Liver (tissue), 9 donors: ENCODE data around the gene TMEM255B. TPM values are rescaled to one million over a fixed set of nuclear protein-coding genes. Genes with fewer than 3 reads are reported as not detected.

Experiments
- DNase-seq: peaks from one replicate; pipeline ENCODE4 v3.0.0-alpha.2; 2017; ENCODE audit warnings: low spot score
- H3K27ac ChIP-seq, 2 donors: one replicate each; pipeline ENCODE4 v1.7.0; 2013; ENCODE audit warnings: inconsistent platforms in 2 of 2, low read length in 2 of 2, control low read depth in 1 of 2, low read depth in 1 of 2, mild to moderate bottlenecking in 1 of 2
- H3K27me3 ChIP-seq, 4 donors: one replicate each; pipeline versions ENCODE4 v1.6.1 to v1.7.0; 2013; ENCODE audit warnings: low read length in 3 of 4, inconsistent platforms in 1 of 4, mild to moderate bottlenecking in 1 of 4, moderate library complexity in 1 of 4; ENCODE audit not compliant: control insufficient read depth in 4 of 4, insufficient read depth in 4 of 4
- H3K36me3 ChIP-seq, 4 donors: one replicate each; pipeline versions ENCODE4 v1.6.1 to v1.7.0; 2013; ENCODE audit warnings: low read length in 3 of 4, mild to moderate bottlenecking in 3 of 4, low read depth in 1 of 4, moderate library complexity in 1 of 4; ENCODE audit not compliant: control insufficient read depth in 4 of 4, insufficient read depth in 3 of 4
- H3K4me1 ChIP-seq, 4 donors: one replicate each; pipeline versions ENCODE4 v1.6.1 to v1.7.0; 2013; ENCODE audit warnings: low read length in 3 of 4, mild to moderate bottlenecking in 3 of 4, moderate library complexity in 1 of 4; ENCODE audit not compliant: control insufficient read depth in 4 of 4, insufficient read depth in 4 of 4
- H3K4me3 ChIP-seq, 3 donors: one replicate each; pipeline versions ENCODE4 v1.6.1 to v1.7.0; 2013; ENCODE audit warnings: low read length in 3 of 3, control low read depth in 1 of 3, low read depth in 1 of 3, mild to moderate bottlenecking in 1 of 3
- H3K9ac ChIP-seq, 2 donors: one replicate each; pipeline ENCODE4 v1.7.0; 2013; ENCODE audit warnings: low read length in 2 of 2, mild to moderate bottlenecking in 2 of 2, moderate library complexity in 2 of 2, control low read depth in 1 of 2, low read depth in 1 of 2
- H3K9me3 ChIP-seq, 4 donors: one replicate each; pipeline versions ENCODE4 v1.6.1 to v1.7.0; 2013; ENCODE audit warnings: low read length in 3 of 4; ENCODE audit not compliant: control insufficient read depth in 4 of 4
- ATF3 ChIP-seq: IDR thresholded peaks from 2 replicates; pipeline ENCODE4 v1.6.1; 2016; ENCODE audit warnings: antibody characterized with exemption
- EGR1 ChIP-seq, 2 donors: IDR thresholded peaks; 2 replicates each; pipeline ENCODE4 v1.6.1; 2016 to 2018; ENCODE audit warnings: antibody characterized with exemption in 2 of 2, low read depth in 2 of 2
- FOXA1 ChIP-seq: IDR thresholded peaks from 2 replicates; pipeline ENCODE4 v1.6.1; 2016; ENCODE audit warnings: antibody characterized with exemption
- FOXA2 ChIP-seq: IDR thresholded peaks from 2 replicates; pipeline ENCODE4 v1.6.1; 2016; ENCODE audit warnings: antibody characterized with exemption
- GABPA ChIP-seq, 2 donors: IDR thresholded peaks in 1 of 2; conservative IDR thresholded peaks in 1 of 2; 2 replicates each; pipeline ENCODE4 v1.6.1; 2016; ENCODE audit warnings: antibody characterized with exemption in 2 of 2, mild to moderate bottlenecking in 1 of 2, moderate library complexity in 1 of 2
- HNF4A ChIP-seq, 2 donors: conservative IDR thresholded peaks; 2 replicates each; pipeline ENCODE4 v1.6.1; 2016; ENCODE audit warnings: antibody characterized with exemption in 2 of 2, mild to moderate bottlenecking in 2 of 2
- JUND ChIP-seq, 2 donors: IDR thresholded peaks; 2 replicates each; pipeline ENCODE4 v1.6.1; 2016; ENCODE audit warnings: antibody characterized with exemption in 2 of 2
- MAX ChIP-seq: IDR thresholded peaks from 2 replicates; pipeline ENCODE4 v1.6.1; 2016; ENCODE audit warnings: antibody characterized with exemption
- NR2F2 ChIP-seq: IDR thresholded peaks from 2 replicates; pipeline ENCODE4 v1.6.1; 2016; ENCODE audit warnings: antibody characterized with exemption
- RAD21 ChIP-seq, 2 donors: IDR thresholded peaks; 2 replicates each; pipeline ENCODE4 v1.6.1; 2016; ENCODE audit warnings: antibody characterized with exemption in 2 of 2, mild to moderate bottlenecking in 2 of 2
- REST ChIP-seq: IDR thresholded peaks from 2 replicates; pipeline ENCODE4 v1.6.1; 2016; ENCODE audit warnings: antibody characterized with exemption, mild to moderate bottlenecking
- RXRA ChIP-seq, 2 donors: IDR thresholded peaks; 2 replicates each; pipeline ENCODE4 v1.6.1; 2017 to 2018; ENCODE audit warnings: antibody characterized with exemption in 2 of 2, mild to moderate bottlenecking in 1 of 2
- SP1 ChIP-seq: IDR thresholded peaks from 2 replicates; pipeline ENCODE4 v1.6.1; 2018; ENCODE audit warnings: antibody characterized with exemption, mild to moderate bottlenecking
- TAF1 ChIP-seq: conservative IDR thresholded peaks from 2 replicates; pipeline ENCODE4 v1.6.1; 2016; ENCODE audit warnings: antibody characterized with exemption, mild to moderate bottlenecking
- YY1 ChIP-seq: IDR thresholded peaks from 2 replicates; pipeline ENCODE4 v1.6.1; 2016; ENCODE audit warnings: antibody characterized with exemption, mild to moderate bottlenecking
- WGBS: extraction: QIAGEN DNeasy Blood & Tissue Kit; methylation state at CpG from one replicate; pipeline ENCODE4 v1.1.7; 2013; 5-methylcytosine and 5-hydroxymethylcytosine counted together
- polyA plus RNA-seq, 2 donors: library from polyadenylated mRNA; stranded (reverse) in 1 of 2; unstranded in 1 of 2; fragments of 200-250 nt in 1 of 2; fragments of >200 nt in 1 of 2; fragmentation: Nextera tagmentation in 1 of 2; extraction: Ambion mirVana in 1 of 2; gene quantifications; one replicate each; pipeline versions ENCODE4 v1.2.1 to v1.2.3, GENCODE V29; 2013 to 2015
- total RNA-seq, 2 donors: library from RNA; depleted of rRNA; stranded (reverse); fragments of >200 nt; gene quantifications; one replicate each; pipeline ENCODE4 v1.2.3, GENCODE V29; 2014
- TF ChIP-seq, protein P1 (sequence below): fragments of 150-350 bp; IDR thresholded peaks from 2 replicates; pipeline ENCODE4 v1.5.1; 2017; ENCODE audit warnings: improper control_type of control experiment, low read depth, low read length; ENCODE audit not compliant: missing input control
- TF ChIP-seq, protein P2 (sequence below): IDR thresholded peaks from 2 replicates; pipeline ENCODE4 v1.6.1; 2016; ENCODE audit warnings: antibody characterized with exemption
- donor health status: healthy.
- donor health status: healthy.
- donor health status: healthy.
- donor health status: healthy.
- donor health status: healthy.

TMEM255B gene
- total RNA-seq: 1 to 10 TPM in 1 of 2 donors, under 1 TPM in 1; 0.37 to 3.3 TPM
- polyA plus RNA-seq: 1 to 10 TPM; 3.7 to 8.6 TPM

DNA sequence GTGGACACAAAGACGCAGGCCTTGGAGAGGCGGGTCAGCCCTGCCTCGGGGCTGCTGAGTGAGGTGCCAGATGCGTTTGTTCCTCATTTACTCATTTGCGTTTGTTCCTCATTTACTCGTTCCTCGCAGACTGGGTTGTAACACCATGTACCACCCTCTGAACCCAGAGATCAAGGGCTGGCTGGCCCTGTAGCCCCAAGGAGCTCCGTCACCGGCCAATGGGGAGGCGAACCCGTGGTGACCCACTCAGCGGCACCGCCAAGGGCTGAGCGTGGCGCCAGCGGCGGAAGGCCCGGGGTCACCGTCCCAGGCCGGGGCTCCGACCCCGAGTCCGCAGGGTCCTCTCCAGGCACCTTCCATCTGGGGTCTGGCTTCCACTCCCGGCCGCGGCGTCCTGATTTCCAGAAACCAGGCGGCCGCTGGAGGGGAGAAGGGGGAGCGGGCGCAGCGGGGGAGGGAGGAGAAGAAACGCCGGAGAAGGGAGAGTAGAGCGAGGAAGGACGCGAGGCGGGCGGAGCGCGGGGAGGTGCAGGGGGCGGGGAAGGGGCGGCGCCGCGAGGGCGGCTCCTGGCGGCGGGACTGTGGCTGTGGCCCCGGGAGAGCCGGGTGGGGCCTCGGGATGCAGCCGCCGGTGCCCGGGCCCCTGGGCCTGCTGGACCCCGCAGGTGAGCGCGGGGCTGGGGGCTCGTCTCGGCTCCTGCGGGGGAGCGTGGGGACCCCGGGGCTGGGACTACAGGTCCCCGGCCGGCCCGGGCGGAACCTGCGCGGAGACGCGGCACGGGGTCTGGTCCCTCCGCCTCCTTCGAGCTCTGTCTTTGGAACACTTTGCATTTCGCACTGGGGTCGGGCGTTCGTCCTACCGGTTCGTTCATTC lies at the start of gene TMEM255B:
TSS of gene TMEM255B (plus strand) at position 576 of the 874 bp plus-strand sequence. CDS start at position 620, 44 bp downstream.
- Histone ChIP-seq H3K36me3 (peaks cover 0 to 2% (median 0%) of the 10 kb centered on the region in 4 donors), H3K27me3 (peaks cover 0 to 15% (median 1%) of the 10 kb centered on the region in 4 donors), H3K9me3 (no peaks in the 10 kb centered on the region), H3K4me3 (peak within 1 kb of the TSS; percentile 50 to 69 (median 64)), H3K9ac (peak within 1 kb of the TSS in 1 of 2 donors; percentile 28), H3K4me1 (peaks cover 0 to 22% (median 13%) of the 10 kb centered on the region in 4 donors), H3K27ac (peak within 1 kb of the TSS; percentile 73 to 79)
- TF ChIP-seq, protein P1, sequence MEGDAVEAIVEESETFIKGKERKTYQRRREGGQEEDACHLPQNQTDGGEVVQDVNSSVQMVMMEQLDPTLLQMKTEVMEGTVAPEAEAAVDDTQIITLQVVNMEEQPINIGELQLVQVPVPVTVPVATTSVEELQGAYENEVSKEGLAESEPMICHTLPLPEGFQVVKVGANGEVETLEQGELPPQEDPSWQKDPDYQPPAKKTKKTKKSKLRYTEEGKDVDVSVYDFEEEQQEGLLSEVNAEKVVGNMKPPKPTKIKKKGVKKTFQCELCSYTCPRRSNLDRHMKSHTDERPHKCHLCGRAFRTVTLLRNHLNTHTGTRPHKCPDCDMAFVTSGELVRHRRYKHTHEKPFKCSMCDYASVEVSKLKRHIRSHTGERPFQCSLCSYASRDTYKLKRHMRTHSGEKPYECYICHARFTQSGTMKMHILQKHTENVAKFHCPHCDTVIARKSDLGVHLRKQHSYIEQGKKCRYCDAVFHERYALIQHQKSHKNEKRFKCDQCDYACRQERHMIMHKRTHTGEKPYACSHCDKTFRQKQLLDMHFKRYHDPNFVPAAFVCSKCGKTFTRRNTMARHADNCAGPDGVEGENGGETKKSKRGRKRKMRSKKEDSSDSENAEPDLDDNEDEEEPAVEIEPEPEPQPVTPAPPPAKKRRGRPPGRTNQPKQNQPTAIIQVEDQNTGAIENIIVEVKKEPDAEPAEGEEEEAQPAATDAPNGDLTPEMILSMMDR: peak; percentile 11
- TF ChIP-seq YY1 (no peak), REST (no peak), FOXA2 (no peak), SP1 (peak; percentile 48), RXRA (IDR thresholded peaks at IDR 0.05) (peak; percentile 54 to 71), GABPA (IDR thresholded peaks at IDR 0.05 in 1 of 2, conservative IDR thresholded peaks at IDR 0.05 in 1 of 2) (no peak), MAX (no peak), EGR1 (IDR thresholded peaks at IDR 0.05; ENCODE audit: low read depth in 2 of 2) (no peak), NR2F2 (peak; percentile 100), JUND (IDR thresholded peaks at IDR 0.05) (no peak)
- DNase-seq: peak; percentile 73
- 2% methylated on average over 80 of the region's 80 CpGs for WGBS

DNA sequence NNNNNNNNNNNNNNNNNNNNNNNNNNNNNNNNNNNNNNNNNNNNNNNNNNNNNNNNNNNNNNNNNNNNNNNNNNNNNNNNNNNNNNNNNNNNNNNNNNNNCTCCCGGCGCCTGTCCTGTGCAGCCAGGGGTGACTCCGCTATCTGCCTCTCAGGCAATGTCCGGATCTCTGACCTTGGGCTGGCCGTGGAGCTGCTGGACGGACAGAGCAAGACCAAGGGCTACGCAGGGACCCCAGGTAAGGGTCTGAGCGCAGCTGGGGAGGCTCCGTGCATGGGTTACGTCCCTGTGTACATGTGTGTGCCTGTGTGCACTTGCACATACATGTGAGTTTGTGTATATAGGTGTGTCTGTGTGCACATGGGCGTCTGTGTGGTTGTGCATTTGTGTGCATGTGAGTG lies 36.1 kb upstream of the TMEM255B start:
- DNase-seq: no peak
- no peak for TF ChIP-seq JUND (IDR thresholded peaks at IDR 0.05)
- TF ChIP-seq MAX: no peak
- no peak for TF ChIP-seq GABPA (IDR thresholded peaks at IDR 0.05 in 1 of 2, conservative IDR thresholded peaks at IDR 0.05 in 1 of 2)
- TF ChIP-seq, protein P2, sequence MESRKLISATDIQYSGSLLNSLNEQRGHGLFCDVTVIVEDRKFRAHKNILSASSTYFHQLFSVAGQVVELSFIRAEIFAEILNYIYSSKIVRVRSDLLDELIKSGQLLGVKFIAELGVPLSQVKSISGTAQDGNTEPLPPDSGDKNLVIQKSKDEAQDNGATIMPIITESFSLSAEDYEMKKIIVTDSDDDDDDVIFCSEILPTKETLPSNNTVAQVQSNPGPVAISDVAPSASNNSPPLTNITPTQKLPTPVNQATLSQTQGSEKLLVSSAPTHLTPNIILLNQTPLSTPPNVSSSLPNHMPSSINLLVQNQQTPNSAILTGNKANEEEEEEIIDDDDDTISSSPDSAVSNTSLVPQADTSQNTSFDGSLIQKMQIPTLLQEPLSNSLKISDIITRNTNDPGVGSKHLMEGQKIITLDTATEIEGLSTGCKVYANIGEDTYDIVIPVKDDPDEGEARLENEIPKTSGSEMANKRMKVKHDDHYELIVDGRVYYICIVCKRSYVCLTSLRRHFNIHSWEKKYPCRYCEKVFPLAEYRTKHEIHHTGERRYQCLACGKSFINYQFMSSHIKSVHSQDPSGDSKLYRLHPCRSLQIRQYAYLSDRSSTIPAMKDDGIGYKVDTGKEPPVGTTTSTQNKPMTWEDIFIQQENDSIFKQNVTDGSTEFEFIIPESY: no peak
- TF ChIP-seq, protein P1: no peak
- TF ChIP-seq ATF3: no peak
- no peak for TF ChIP-seq SP1
- TF ChIP-seq FOXA1: no peak
- no peak for TF ChIP-seq HNF4A (conservative IDR thresholded peaks at IDR 0.05)
- no peak for TF ChIP-seq TAF1
- TF ChIP-seq YY1: no peak
- no peak for TF ChIP-seq RAD21 (IDR thresholded peaks at IDR 0.05)
- TF ChIP-seq RXRA (IDR thresholded peaks at IDR 0.05): no peak
- TF ChIP-seq EGR1 (IDR thresholded peaks at IDR 0.05; ENCODE audit: low read depth in 2 of 2): no peak

More for the DNA sequence above, 36.1 kb upstream of the TMEM255B start:
- Histone ChIP-seq H3K4me3 (no peak overlapping the region), H3K9me3 (no peaks in the 10 kb centered on the region), H3K4me1 (peaks cover 0 to 5% (median 3%) of the 10 kb centered on the region in 4 donors), H3K9ac (no peak overlapping the region), H3K36me3 (no peaks in the 10 kb centered on the region), H3K27ac (no peak overlapping the region), H3K27me3 (no peaks in the 10 kb centered on the region)
- WGBS: 45% methylated on average over 9 of the region's 11 CpGs
